Measurements from ENCODE around the gene NINJ1. TPM values are rescaled to one million over a fixed set of nuclear protein-coding genes. Genes with fewer than 3 reads are reported as not detected.

Gene NINJ1
- polyA plus RNA-seq, 1 of the 3 experiments (the other 2 are of a cell fraction) = 31.7 TPM

- TF ChIP-seq, protein P1, sequence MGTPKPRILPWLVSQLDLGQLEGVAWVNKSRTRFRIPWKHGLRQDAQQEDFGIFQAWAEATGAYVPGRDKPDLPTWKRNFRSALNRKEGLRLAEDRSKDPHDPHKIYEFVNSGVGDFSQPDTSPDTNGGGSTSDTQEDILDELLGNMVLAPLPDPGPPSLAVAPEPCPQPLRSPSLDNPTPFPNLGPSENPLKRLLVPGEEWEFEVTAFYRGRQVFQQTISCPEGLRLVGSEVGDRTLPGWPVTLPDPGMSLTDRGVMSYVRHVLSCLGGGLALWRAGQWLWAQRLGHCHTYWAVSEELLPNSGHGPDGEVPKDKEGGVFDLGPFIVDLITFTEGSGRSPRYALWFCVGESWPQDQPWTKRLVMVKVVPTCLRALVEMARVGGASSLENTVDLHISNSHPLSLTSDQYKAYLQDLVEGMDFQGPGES (IDR thresholded peaks at IDR 0.05; ENCODE audit: low read depth, low read length) = no peak
- TF ChIP-seq SIN3A (IDR thresholded peaks at IDR 0.05; ENCODE audit: borderline replicate concordance, low read depth, low read length) = no peak
These were observed 18.5 kb downstream of the NINJ1 start (continued) for GRCh38 chr9:93115486-93116071.

DNA sequence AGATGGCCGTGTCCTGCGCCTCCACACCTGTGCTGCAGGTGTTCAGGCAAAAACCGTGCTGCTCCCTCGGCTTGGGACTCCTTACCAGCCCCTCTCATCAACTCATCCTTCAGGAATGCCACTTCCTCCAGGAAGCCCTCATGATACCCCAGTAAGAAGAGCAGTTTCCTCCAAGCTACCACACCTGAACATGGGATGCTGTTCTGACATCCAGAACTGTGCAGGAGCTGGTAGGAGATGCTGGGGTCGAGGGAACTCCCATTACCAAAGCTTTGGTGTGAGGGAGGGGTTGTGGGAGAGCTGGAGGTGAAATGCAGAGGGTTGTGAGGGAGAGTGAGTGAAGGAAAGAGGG lies 19.1 kb downstream of the NINJ1 start:
- DNase-seq = no peak
- Histone ChIP-seq H3K4me3 (ENCODE audit: low read depth in 2 of 2, low read length in 1 of 2) (no peak overlapping the region), H3K4me2 (no peak overlapping the region), H2AFZ (ENCODE audit: low read depth) (no peak overlapping the region), H3K27me3 (ENCODE audit: insufficient read depth) (no peaks in the 10 kb centered on the region), H3K9me3 (no peaks in the 10 kb centered on the region), H3F3A (replicated peaks; ENCODE audit: insufficient read depth) (no peaks in the 10 kb centered on the region), H4K20me1 (ENCODE audit: insufficient read depth) (no peaks in the 10 kb centered on the region; the same call in 1 of the 2 replicates), H3K9me2 (no peaks in the 10 kb centered on the region), H3K36me3 (replicated peaks in 1 of 2; ENCODE audit: control insufficient read depth in 1 of 2, insufficient read depth in 2 of 2, low read length in 1 of 2) (peaks cover 0 to 33% of the 10 kb centered on the region in 2 experiments), H3K79me2 (ENCODE audit: insufficient read depth) (no peaks in the 10 kb centered on the region), H3K4me1 (ENCODE audit: control insufficient read depth in 1 of 2, insufficient read depth in 2 of 2, low read depth in 1 of 2, low read length in 1 of 2) (peaks cover 0 to 8% of the 10 kb centered on the region in 2 experiments; a peak in 2 of 4 replicates), H3K9ac (no peak overlapping the region), H3K27ac (ENCODE audit: low read depth in 2 of 2, low read length in 1 of 2) (no peak overlapping the region)
- no peak for TF ChIP-seq FOXM1 (IDR thresholded peaks at IDR 0.05; ENCODE audit: low read depth)
- TF ChIP-seq MXI1 (IDR thresholded peaks at IDR 0.05; ENCODE audit: low read depth, low read length) = no peak
- TF ChIP-seq RFX5 (IDR thresholded peaks at IDR 0.05; ENCODE audit: low read length) = no peak
- TF ChIP-seq YY1 (IDR thresholded peaks at IDR 0.05; ENCODE audit: low read depth) = no peak
- TF ChIP-seq, protein P2, sequence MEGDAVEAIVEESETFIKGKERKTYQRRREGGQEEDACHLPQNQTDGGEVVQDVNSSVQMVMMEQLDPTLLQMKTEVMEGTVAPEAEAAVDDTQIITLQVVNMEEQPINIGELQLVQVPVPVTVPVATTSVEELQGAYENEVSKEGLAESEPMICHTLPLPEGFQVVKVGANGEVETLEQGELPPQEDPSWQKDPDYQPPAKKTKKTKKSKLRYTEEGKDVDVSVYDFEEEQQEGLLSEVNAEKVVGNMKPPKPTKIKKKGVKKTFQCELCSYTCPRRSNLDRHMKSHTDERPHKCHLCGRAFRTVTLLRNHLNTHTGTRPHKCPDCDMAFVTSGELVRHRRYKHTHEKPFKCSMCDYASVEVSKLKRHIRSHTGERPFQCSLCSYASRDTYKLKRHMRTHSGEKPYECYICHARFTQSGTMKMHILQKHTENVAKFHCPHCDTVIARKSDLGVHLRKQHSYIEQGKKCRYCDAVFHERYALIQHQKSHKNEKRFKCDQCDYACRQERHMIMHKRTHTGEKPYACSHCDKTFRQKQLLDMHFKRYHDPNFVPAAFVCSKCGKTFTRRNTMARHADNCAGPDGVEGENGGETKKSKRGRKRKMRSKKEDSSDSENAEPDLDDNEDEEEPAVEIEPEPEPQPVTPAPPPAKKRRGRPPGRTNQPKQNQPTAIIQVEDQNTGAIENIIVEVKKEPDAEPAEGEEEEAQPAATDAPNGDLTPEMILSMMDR (IDR thresholded peaks at IDR 0.05) = no peak
- TF ChIP-seq, protein P1 (IDR thresholded peaks at IDR 0.05; ENCODE audit: low read depth, low read length) = no peak
- TF ChIP-seq FOXJ3 (CRISPR knock-in tag; IDR thresholded peaks at IDR 0.05) = no peak
- TF ChIP-seq EP300 (IDR thresholded peaks at IDR 0.05; ENCODE audit: borderline replicate concordance in 1 of 2, low read depth in 1 of 2, low read length in 1 of 2) = no peak
- no peak for TF ChIP-seq GABPA (IDR thresholded peaks at IDR 0.05; ENCODE audit: low read depth)
- WGBS (ENCODE audit: low lambda C conversion rate) = 90% methylated on average over 3 of the region's 5 CpGs
- CTCF ChIA-PET = no interaction called here
- POLR2A ChIA-PET = no interaction called here

Data from SK-N-SH (cell line).